Astrocyte of the spinal cord (primary cell): ENCODE data around the gene CEP128.

Experiments
- DNase-seq: peaks from one replicate; pipeline ENCODE4 v3.0.0; 2011; ENCODE audit warnings: low read depth, low spot score
- H3K4me3 ChIP-seq: 2 replicates; pipeline ENCODE4 v1.5.1; 2011; ENCODE audit warnings: low read depth, mild to moderate bottlenecking, low read length, moderate library complexity
- CTCF ChIP-seq: IDR thresholded peaks from 2 replicates; pipeline ENCODE4 v1.5.1; 2012; ENCODE audit warnings: low read depth, mild to moderate bottlenecking, low read length, inconsistent platforms
- in situ Hi-C: cut with HindIII; loops from 2 replicates; pipeline ENCODE4 v1.10.0; 2017; ENCODE audit warnings: low sequenced_read_pairs

CEP128 gene

GRCh38 chr14:80906946-80907345, 34.6 kb downstream of the CEP128 start:
- in situ Hi-C loops: no loop called here
- DNase-seq: no peak
- no peak for TF ChIP-seq CTCF
- H3K4me3 ChIP-seq: no peak overlapping the region

GRCh38 chr14:80906336-80906735, 35.2 kb downstream of the CEP128 start:
- H3K4me3 ChIP-seq: no peak overlapping the region
- DNase-seq: no peak
- TF ChIP-seq CTCF: no peak
- in situ Hi-C loops: no loop called here

- no peak overlapping the region for H3K4me3 ChIP-seq
- DNase-seq: no peak
- no peak for TF ChIP-seq CTCF
- in situ Hi-C loops: no loop called here
Observed at GRCh38 chr14:80902608-80903007, 38.9 kb downstream of the CEP128 start.

GRCh38 chr14:80901822-80902221, 39.7 kb downstream of the CEP128 start:
- TF ChIP-seq CTCF: no peak
- H3K4me3 ChIP-seq: no peak overlapping the region
- in situ Hi-C loops: no loop called here
- no peak for DNase-seq

- no peak for TF ChIP-seq CTCF
- in situ Hi-C loops: no loop called here
- DNase-seq: no peak
Observed at GRCh38 chr14:80901260-80901659, 40.3 kb downstream of the CEP128 start.

GRCh38 chr14:80872645-80873044, 68.9 kb downstream of the CEP128 start:
- TF ChIP-seq CTCF: no peak
- in situ Hi-C loops: no loop called here
- no peak for DNase-seq
- no peak overlapping the region for H3K4me3 ChIP-seq

More at GRCh38 chr14:80901260-80901659, 40.3 kb downstream of the CEP128 start:
- no peak overlapping the region for H3K4me3 ChIP-seq

GRCh38 chr14:80868260-80868659, 73.3 kb downstream of the CEP128 start:
- no peak for DNase-seq
- no peak overlapping the region for H3K4me3 ChIP-seq
- no peak for TF ChIP-seq CTCF
- in situ Hi-C loops: no loop called here
